ENCODE data around the gene EHBP1L1. TPM values are rescaled to one million over a fixed set of nuclear protein-coding genes. Genes with fewer than 3 reads are reported as not detected.

Gene EHBP1L1
- total and polyA plus RNA-seq, 2 of the 13 experiments (the other 11 are each of a cell fraction or from before 2014, with no cell fraction given) = 8.3 to 10.6 TPM

DNA sequence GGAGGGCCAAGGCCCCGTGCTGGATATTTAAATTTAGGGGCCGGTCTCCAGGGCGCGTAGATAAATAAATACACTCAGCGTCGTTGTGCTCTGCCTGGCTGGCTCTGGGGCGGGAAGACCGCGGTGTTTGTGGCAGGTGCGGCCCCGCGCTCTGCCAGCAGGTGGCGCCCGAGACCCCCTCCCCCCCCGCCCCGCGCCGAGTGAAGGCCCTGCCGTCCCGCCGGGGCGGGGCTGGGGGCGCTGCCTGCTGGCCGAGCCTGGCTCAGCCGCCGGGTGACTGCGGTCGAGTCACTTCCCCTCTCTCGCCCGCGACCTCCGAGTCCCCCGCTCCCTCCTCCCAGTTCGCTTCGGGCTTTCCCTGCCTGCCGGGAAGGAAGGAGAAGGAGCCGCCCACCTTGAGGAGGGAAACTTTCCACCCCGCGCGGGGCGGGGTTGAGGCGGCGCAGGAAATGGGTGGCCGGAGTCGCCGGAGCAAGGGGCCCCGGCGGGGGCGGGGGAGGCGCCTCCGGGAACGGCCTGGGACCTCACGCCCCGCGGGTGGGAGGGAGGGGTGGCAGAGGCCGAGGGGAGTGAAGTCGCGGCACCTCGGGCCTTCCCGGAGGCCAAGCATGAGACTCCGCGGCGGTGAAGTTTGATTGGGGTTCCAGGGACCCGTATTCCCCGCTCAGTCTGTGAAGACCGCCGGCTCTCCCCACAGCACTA lies 1.6 kb upstream of the EHBP1L1 start (continued):
- TF ChIP-seq, protein P1, sequence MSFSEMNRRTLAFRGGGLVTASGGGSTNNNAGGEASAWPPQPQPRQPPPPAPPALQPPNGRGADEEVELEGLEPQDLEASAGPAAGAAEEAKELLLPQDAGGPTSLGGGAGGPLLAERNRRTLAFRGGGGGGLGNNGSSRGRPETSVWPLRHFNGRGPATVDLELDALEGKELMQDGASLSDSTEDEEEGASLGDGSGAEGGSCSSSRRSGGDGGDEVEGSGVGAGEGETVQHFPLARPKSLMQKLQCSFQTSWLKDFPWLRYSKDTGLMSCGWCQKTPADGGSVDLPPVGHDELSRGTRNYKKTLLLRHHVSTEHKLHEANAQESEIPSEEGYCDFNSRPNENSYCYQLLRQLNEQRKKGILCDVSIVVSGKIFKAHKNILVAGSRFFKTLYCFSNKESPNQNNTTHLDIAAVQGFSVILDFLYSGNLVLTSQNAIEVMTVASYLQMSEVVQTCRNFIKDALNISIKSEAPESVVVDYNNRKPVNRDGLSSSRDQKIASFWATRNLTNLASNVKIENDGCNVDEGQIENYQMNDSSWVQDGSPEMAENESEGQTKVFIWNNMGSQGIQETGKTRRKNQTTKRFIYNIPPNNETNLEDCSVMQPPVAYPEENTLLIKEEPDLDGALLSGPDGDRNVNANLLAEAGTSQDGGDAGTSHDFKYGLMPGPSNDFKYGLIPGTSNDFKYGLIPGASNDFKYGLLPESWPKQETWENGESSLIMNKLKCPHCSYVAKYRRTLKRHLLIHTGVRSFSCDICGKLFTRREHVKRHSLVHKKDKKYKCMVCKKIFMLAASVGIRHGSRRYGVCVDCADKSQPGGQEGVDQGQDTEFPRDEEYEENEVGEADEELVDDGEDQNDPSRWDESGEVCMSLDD (CRISPR knock-in tag; IDR thresholded peaks at IDR 0.05; ENCODE audit: borderline replicate concordance) = no peak
- TF ChIP-seq, protein P2, sequence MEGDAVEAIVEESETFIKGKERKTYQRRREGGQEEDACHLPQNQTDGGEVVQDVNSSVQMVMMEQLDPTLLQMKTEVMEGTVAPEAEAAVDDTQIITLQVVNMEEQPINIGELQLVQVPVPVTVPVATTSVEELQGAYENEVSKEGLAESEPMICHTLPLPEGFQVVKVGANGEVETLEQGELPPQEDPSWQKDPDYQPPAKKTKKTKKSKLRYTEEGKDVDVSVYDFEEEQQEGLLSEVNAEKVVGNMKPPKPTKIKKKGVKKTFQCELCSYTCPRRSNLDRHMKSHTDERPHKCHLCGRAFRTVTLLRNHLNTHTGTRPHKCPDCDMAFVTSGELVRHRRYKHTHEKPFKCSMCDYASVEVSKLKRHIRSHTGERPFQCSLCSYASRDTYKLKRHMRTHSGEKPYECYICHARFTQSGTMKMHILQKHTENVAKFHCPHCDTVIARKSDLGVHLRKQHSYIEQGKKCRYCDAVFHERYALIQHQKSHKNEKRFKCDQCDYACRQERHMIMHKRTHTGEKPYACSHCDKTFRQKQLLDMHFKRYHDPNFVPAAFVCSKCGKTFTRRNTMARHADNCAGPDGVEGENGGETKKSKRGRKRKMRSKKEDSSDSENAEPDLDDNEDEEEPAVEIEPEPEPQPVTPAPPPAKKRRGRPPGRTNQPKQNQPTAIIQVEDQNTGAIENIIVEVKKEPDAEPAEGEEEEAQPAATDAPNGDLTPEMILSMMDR (CRISPR knock-in tag; IDR thresholded peaks at IDR 0.05) = peak; percentile 83
- TF ChIP-seq HMGA1 (CRISPR knock-in tag; conservative IDR thresholded peaks at IDR 0.05) (no peak), FOXA3 (CRISPR knock-in tag; IDR thresholded peaks at IDR 0.05) (no peak), ZNF3 (CRISPR knock-in tag; IDR thresholded peaks at IDR 0.05) (no peak), ZNF766 (CRISPR knock-in tag; IDR thresholded peaks at IDR 0.05; ENCODE audit: borderline replicate concordance) (no peak), BCL6 (CRISPR knock-in tag; IDR thresholded peaks at IDR 0.05) (no peak), ZNF10 (CRISPR knock-in tag; IDR thresholded peaks at IDR 0.05; ENCODE audit: borderline replicate concordance, low read depth) (no peak), ZNF776 (CRISPR knock-in tag; IDR thresholded peaks at IDR 0.05) (0 out of 2 replicates have a peak, but pooled peaks have one; percentile 40), ZSCAN25 (CRISPR knock-in tag; IDR thresholded peaks at IDR 0.05) (no peak), ZNF788 (CRISPR knock-in tag; IDR thresholded peaks at IDR 0.05; ENCODE audit: borderline replicate concordance) (no peak; the same call in 1 of the 2 replicates), NCOA1 (CRISPR knock-in tag; IDR thresholded peaks at IDR 0.05) (no peak), HDAC1 (CRISPR knock-in tag; IDR thresholded peaks at IDR 0.05) (peak; percentile 53; the same call in 1 of the 2 replicates), BORCS8-MEF2B (CRISPR knock-in tag; IDR thresholded peaks at IDR 0.05) (0 out of 2 replicates have a peak, but pooled peaks have one; percentile 15), ZNF782 (CRISPR knock-in tag; IDR thresholded peaks at IDR 0.05; ENCODE audit: borderline replicate concordance) (no peak)
- TF ChIP-seq, protein P3, sequence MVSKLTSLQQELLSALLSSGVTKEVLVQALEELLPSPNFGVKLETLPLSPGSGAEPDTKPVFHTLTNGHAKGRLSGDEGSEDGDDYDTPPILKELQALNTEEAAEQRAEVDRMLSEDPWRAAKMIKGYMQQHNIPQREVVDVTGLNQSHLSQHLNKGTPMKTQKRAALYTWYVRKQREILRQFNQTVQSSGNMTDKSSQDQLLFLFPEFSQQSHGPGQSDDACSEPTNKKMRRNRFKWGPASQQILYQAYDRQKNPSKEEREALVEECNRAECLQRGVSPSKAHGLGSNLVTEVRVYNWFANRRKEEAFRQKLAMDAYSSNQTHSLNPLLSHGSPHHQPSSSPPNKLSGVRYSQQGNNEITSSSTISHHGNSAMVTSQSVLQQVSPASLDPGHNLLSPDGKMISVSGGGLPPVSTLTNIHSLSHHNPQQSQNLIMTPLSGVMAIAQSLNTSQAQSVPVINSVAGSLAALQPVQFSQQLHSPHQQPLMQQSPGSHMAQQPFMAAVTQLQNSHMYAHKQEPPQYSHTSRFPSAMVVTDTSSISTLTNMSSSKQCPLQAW (CRISPR knock-in tag; IDR thresholded peaks at IDR 0.05) = no peak
- TF ChIP-seq, protein P4, sequence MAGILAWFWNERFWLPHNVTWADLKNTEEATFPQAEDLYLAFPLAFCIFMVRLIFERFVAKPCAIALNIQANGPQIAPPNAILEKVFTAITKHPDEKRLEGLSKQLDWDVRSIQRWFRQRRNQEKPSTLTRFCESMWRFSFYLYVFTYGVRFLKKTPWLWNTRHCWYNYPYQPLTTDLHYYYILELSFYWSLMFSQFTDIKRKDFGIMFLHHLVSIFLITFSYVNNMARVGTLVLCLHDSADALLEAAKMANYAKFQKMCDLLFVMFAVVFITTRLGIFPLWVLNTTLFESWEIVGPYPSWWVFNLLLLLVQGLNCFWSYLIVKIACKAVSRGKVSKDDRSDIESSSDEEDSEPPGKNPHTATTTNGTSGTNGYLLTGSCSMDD (CRISPR knock-in tag; IDR thresholded peaks at IDR 0.05) = no peak
- TF ChIP-seq, protein P5, sequence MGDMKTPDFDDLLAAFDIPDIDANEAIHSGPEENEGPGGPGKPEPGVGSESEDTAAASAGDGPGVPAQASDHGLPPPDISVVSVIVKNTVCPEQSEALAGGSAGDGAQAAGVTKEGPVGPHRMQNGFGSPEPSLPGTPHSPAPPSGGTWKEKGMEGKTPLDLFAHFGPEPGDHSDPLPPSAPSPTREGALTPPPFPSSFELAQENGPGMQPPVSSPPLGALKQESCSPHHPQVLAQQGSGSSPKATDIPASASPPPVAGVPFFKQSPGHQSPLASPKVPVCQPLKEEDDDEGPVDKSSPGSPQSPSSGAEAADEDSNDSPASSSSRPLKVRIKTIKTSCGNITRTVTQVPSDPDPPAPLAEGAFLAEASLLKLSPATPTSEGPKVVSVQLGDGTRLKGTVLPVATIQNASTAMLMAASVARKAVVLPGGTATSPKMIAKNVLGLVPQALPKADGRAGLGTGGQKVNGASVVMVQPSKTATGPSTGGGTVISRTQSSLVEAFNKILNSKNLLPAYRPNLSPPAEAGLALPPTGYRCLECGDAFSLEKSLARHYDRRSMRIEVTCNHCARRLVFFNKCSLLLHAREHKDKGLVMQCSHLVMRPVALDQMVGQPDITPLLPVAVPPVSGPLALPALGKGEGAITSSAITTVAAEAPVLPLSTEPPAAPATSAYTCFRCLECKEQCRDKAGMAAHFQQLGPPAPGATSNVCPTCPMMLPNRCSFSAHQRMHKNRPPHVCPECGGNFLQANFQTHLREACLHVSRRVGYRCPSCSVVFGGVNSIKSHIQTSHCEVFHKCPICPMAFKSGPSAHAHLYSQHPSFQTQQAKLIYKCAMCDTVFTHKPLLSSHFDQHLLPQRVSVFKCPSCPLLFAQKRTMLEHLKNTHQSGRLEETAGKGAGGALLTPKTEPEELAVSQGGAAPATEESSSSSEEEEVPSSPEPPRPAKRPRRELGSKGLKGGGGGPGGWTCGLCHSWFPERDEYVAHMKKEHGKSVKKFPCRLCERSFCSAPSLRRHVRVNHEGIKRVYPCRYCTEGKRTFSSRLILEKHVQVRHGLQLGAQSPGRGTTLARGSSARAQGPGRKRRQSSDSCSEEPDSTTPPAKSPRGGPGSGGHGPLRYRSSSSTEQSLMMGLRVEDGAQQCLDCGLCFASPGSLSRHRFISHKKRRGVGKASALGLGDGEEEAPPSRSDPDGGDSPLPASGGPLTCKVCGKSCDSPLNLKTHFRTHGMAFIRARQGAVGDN (CRISPR knock-in tag; IDR thresholded peaks at IDR 0.05) = peak; percentile 73

All from HepG2 (cell line).